WERI-Rb-1 (cell line): ENCODE results near the gene CNGA2.

Source experiments
- DNase-seq: peaks from one replicate; pipeline ENCODE4 v3.0.0-alpha.2; 2020
- H3K27ac ChIP-seq: fragments of 250-450 bp; sonication (Bioruptor Pico); 2 replicates; pipeline ENCODE4 v1.5.1; 2020; ENCODE audit warnings: mild to moderate bottlenecking, moderate library complexity
- H3K27me3 ChIP-seq: fragments of 250-450 bp; sonication (Bioruptor Pico); 2 replicates; pipeline ENCODE4 v1.5.1; 2021; ENCODE audit warnings: mild to moderate bottlenecking, low read depth, moderate library complexity; ENCODE audit not compliant: insufficient read depth, severe bottlenecking
- H3K36me3 ChIP-seq: fragments of 250-450 bp; sonication (Bioruptor Pico); 2 replicates; pipeline ENCODE4 v1.5.1; 2020; ENCODE audit warnings: mild to moderate bottlenecking, moderate library complexity
- H3K4me3 ChIP-seq: 2 replicates; pipeline ENCODE4 v1.5.1; 2011; ENCODE audit warnings: low read depth, mild to moderate bottlenecking, control low read depth, low read length
- H3K9me3 ChIP-seq: fragments of 250-450 bp; sonication (Bioruptor Pico); 2 replicates; pipeline ENCODE4 v1.5.1; 2021; ENCODE audit warnings: mild to moderate bottlenecking, moderate library complexity; ENCODE audit not compliant: severe bottlenecking
- CTCF ChIP-seq: IDR thresholded peaks from 2 replicates; pipeline ENCODE4 v1.5.1; 2011; ENCODE audit warnings: low read depth, mild to moderate bottlenecking, control low read depth, inconsistent platforms, low read length

CNGA2 gene

GRCh38 chrX:151729056-151729725 is 5.4 kb upstream of the CNGA2 start:
- no peak for DNase-seq
- TF ChIP-seq CTCF, result no peak
- H3K27ac ChIP-seq, result no peak overlapping the region
- H3K4me3 ChIP-seq, result no peak overlapping the region
- H3K9me3 ChIP-seq, result no peaks in the 10 kb centered on the region
- H3K27me3 ChIP-seq, result peaks cover 74% of the 10 kb centered on the region
- no peaks in the 10 kb centered on the region for H3K36me3 ChIP-seq

- no peak for TF ChIP-seq CTCF
- Histone ChIP-seq H3K27ac (no peak overlapping the region), H3K4me3 (no peak overlapping the region), H3K9me3 (no peaks in the 10 kb centered on the region), H3K36me3 (no peaks in the 10 kb centered on the region), H3K27me3 (peaks cover 81% of the 10 kb centered on the region)
- no peak for DNase-seq
These were observed 673 bp downstream of the CNGA2 start for GRCh38 chrX:151735219-151735618.

- no peak for TF ChIP-seq CTCF
- Histone ChIP-seq H3K27me3 (peaks cover 92% of the 10 kb centered on the region), H3K4me3 (no peak overlapping the region), H3K9me3 (no peaks in the 10 kb centered on the region), H3K36me3 (no peaks in the 10 kb centered on the region), H3K27ac (no peak overlapping the region)
- no peak for DNase-seq
These were observed 2.1 kb downstream of the CNGA2 start for GRCh38 chrX:151736685-151737084.

GRCh38 chrX:151737494-151737893 is 2.9 kb downstream of the CNGA2 start:
- no peak for TF ChIP-seq CTCF
- no peak overlapping the region for H3K4me3 ChIP-seq
- peaks cover 93% of the 10 kb centered on the region for H3K27me3 ChIP-seq
- no peaks in the 10 kb centered on the region for H3K9me3 ChIP-seq
- no peaks in the 10 kb centered on the region for H3K36me3 ChIP-seq
- H3K27ac ChIP-seq, result no peak overlapping the region
- DNase-seq, result no peak

- H3K4me3 ChIP-seq, result no peak overlapping the region
- no peak for TF ChIP-seq CTCF
- no peak overlapping the region for H3K27ac ChIP-seq
- H3K9me3 ChIP-seq, result no peaks in the 10 kb centered on the region
- H3K27me3 ChIP-seq, result peaks cover 90% of the 10 kb centered on the region
- H3K36me3 ChIP-seq, result no peaks in the 10 kb centered on the region
- no peak for DNase-seq
These were observed 4.2 kb downstream of the CNGA2 start for GRCh38 chrX:151738751-151739150.

GRCh38 chrX:151741606-151742005 is 7.1 kb downstream of the CNGA2 start:
- peaks cover 90% of the 10 kb centered on the region for H3K27me3 ChIP-seq
- DNase-seq, result no peak
- H3K9me3 ChIP-seq, result no peaks in the 10 kb centered on the region
- no peak overlapping the region for H3K27ac ChIP-seq
- no peak for TF ChIP-seq CTCF
- no peaks in the 10 kb centered on the region for H3K36me3 ChIP-seq
- H3K4me3 ChIP-seq, result no peak overlapping the region
